HG02798 (cell line): ENCODE results near the gene CISD3.

Experiments
- ATAC-seq: cut with Tn5 transposase; IDR thresholded peaks from one replicate; pipeline ENCODE4 v1.9.1; 2021; ENCODE audit warnings: mild to moderate bottlenecking; ENCODE audit not compliant: unreplicated experiment, poor library complexity

Gene CISD3

GRCh38 chr17:38706505-38707216 is 23.5 kb upstream of the CISD3 start:
- ATAC-seq, result no peak

- no peak for ATAC-seq
These were observed 22.3 kb upstream of the CISD3 start for GRCh38 chr17:38707678-38708351.

- ATAC-seq, result no peak
These were observed 20.9 kb upstream of the CISD3 start for GRCh38 chr17:38709104-38709820.

GRCh38 chr17:38709864-38710603 is 20.1 kb upstream of the CISD3 start:
- no peak for ATAC-seq

- ATAC-seq, result no peak
These were observed 19.6 kb upstream of the CISD3 start for GRCh38 chr17:38710604-38710962.

GRCh38 chr17:38710985-38711384 is 19.2 kb upstream of the CISD3 start:
- ATAC-seq, result no peak

GRCh38 chr17:38711792-38712571 is 18.2 kb upstream of the CISD3 start:
- ATAC-seq, result no peak

GRCh38 chr17:38712593-38712992 is 17.5 kb upstream of the CISD3 start:
- ATAC-seq, result no peak

- ATAC-seq, result no peak
These were observed 16.6 kb upstream of the CISD3 start for GRCh38 chr17:38713456-38714075.

- no peak for ATAC-seq
These were observed 14.8 kb upstream of the CISD3 start for GRCh38 chr17:38715216-38715943.

GRCh38 chr17:38716368-38717005 is 13.7 kb upstream of the CISD3 start:
- no peak for ATAC-seq

- no peak for ATAC-seq
These were observed 12.9 kb upstream of the CISD3 start for GRCh38 chr17:38717139-38717745.

GRCh38 chr17:38719289-38719942 is 10.7 kb upstream of the CISD3 start:
- no peak for ATAC-seq

- no peak for ATAC-seq
These were observed 10.0 kb upstream of the CISD3 start for GRCh38 chr17:38719943-38720641.

GRCh38 chr17:38720941-38721340 is 9.2 kb upstream of the CISD3 start:
- no peak for ATAC-seq

GRCh38 chr17:38721802-38722201 is 8.3 kb upstream of the CISD3 start:
- ATAC-seq, result no peak
